ENCODE results near the gene MS4A8. TPM values are rescaled to one million over a fixed set of nuclear protein-coding genes. Genes with fewer than 3 reads are reported as not detected.
"Not testable (repeated sequence)": the region's sequence is repeated elsewhere in the genome, so short reads cannot be mapped to it uniquely, and the experiment has no call there.

MS4A8 gene, protein sequence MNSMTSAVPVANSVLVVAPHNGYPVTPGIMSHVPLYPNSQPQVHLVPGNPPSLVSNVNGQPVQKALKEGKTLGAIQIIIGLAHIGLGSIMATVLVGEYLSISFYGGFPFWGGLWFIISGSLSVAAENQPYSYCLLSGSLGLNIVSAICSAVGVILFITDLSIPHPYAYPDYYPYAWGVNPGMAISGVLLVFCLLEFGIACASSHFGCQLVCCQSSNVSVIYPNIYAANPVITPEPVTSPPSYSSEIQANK
- total RNA-seq = 10 to 100 TPM; 11.5 to 36.2 (median 18.4) TPM
- long read RNA-seq, donor 1, transcript MS4A8-201 (7 exons, 1,353 nt) = major isoform, 8 of 8 reads
- long read RNA-seq, donor 1, partial matches to known transcripts = 0 of 8 reads
- long read RNA-seq, donor 1, other reads (novel, unspliced or antisense) = 0 of 8 reads
- long read RNA-seq, donor 2, transcript MS4A8-201 (7 exons, 1,353 nt) = major isoform, 6 of 9 reads
- long read RNA-seq, donor 2, partial matches to known transcripts = 1 of 9 reads
- long read RNA-seq, donor 2, other reads (novel, unspliced or antisense) = 2 of 9 reads

DNA sequence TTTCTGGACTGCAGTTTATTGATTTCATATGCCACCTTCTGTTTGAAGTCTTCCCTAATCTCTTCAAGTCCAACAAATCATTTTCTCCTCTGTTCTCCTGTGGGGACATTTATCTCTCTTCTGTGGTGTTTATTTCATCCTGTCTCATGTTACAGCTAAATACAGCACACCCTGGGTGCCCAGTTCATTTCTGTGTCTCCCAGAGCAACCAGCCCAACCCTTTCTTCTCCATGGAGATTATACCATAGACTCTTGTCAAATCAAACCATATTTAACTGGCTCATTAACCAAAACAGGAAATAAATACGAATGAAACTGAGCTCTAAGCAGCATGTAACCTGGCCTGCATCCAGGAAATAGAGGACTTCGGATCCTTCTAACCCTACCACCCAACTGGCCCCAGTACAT is at the start of gene MS4A8:
MS4A8 (plus strand) TSS at position 329 of the 408 bp plus-strand sequence. CDS start 1,249 bp downstream, outside the sequence.
- DNase-seq (peak in 1 of 3 donors; percentile 81), ATAC-seq (peak; percentile 91)
- Histone ChIP-seq H3K4me1 (ENCODE audit: low read depth) (peaks cover 21% of the 10 kb centered on the region), H3K9me3 (no peaks in the 10 kb centered on the region), H3K36me3 (ENCODE audit: low read depth) (no peaks in the 10 kb centered on the region), H3K4me3 (no peak within 1 kb of the TSS)
- intact Hi-C loops (cut with DNase I, micrococcal nuclease) = no loop called here
- TF ChIP-seq, protein P1, sequence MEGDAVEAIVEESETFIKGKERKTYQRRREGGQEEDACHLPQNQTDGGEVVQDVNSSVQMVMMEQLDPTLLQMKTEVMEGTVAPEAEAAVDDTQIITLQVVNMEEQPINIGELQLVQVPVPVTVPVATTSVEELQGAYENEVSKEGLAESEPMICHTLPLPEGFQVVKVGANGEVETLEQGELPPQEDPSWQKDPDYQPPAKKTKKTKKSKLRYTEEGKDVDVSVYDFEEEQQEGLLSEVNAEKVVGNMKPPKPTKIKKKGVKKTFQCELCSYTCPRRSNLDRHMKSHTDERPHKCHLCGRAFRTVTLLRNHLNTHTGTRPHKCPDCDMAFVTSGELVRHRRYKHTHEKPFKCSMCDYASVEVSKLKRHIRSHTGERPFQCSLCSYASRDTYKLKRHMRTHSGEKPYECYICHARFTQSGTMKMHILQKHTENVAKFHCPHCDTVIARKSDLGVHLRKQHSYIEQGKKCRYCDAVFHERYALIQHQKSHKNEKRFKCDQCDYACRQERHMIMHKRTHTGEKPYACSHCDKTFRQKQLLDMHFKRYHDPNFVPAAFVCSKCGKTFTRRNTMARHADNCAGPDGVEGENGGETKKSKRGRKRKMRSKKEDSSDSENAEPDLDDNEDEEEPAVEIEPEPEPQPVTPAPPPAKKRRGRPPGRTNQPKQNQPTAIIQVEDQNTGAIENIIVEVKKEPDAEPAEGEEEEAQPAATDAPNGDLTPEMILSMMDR (IDR thresholded peaks at IDR 0.05) = no peak

DNA sequence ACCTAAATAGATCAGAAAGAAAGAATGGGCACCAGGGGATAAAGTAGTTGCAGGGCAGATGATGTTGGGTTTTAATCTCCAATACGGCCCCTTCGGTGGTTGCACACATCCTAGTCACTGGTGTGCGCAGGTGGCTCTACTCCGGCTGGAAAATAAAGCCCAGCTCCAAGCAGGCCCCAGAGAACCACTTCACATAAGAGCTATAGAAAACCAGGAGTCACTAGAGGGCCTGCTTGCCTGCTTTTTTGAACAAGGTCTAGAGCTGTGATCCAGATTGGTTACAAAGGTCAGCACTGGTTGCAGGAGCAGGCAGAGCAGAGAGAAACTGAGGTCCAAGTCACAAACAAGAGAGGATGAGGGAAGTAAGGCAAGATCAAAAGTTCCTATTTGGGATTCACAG is 41.5 kb upstream of the MS4A8 start:
- H3K36me3 ChIP-seq (ENCODE audit: low read depth) = no peaks in the 10 kb centered on the region
- DNase-seq (peak in 1 of 3 donors; percentile 65), ATAC-seq (peak; percentile 74)
- H3K4me3 ChIP-seq = no peak overlapping the region
- no peaks in the 10 kb centered on the region for H3K9me3 ChIP-seq
- H3K4me1 ChIP-seq (ENCODE audit: low read depth) = no peaks in the 10 kb centered on the region
- intact Hi-C loops (cut with DNase I, micrococcal nuclease) = no loop called here
- TF ChIP-seq, protein P1 (IDR thresholded peaks at IDR 0.05) = no peak

DNA sequence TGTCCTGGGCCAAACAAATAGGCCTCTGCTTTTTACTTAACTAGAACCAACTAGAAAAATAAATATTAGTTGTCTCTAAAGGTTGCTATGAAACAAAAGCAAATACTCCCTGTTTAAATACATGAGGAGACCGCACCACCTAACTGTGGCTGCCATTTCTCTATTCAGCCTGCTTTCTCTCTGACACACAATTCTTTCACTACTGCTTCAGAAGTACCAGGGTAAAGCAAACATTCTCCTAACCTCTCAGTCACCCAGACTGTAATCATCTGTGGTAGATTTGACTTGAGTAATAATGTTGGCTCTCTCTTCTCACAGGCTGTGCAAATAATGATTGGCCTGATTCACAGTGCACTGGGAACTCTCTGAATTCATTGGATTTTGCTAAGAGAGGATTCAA is 41.0 kb upstream of the MS4A8 start:
- intact Hi-C loops (cut with DNase I, micrococcal nuclease) = no loop called here
- H3K36me3 ChIP-seq (ENCODE audit: low read depth) = no peaks in the 10 kb centered on the region
- ATAC-seq (peak; percentile 57), DNase-seq (no peak)
- H3K4me1 ChIP-seq (ENCODE audit: low read depth) = no peaks in the 10 kb centered on the region
- H3K9me3 ChIP-seq = no peaks in the 10 kb centered on the region
- TF ChIP-seq, protein P1 (IDR thresholded peaks at IDR 0.05) = no peak
- H3K4me3 ChIP-seq = no peak overlapping the region

DNA sequence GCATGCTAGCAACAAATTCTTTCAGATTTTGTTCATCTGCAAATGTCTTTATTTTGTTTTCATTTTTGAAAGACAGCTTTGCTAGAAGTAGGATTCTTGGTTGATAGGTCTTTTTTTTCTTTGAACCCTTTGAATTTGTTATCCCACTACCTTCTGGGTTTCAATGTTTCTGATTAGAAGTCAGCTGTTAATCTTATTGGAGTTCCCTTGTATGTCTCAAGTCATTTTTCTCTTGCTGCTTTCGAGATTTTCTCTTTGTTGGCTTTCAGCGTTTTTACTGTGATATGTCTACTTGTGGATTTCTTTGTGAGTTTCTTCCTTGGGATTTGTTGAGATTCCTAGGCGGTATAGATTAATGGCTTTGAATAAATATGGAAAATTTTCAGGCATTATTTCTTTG is 27.2 kb upstream of the MS4A8 start:
- peaks cover 19% of the 10 kb centered on the region for H3K9me3 ChIP-seq
- TF ChIP-seq, protein P1 (IDR thresholded peaks at IDR 0.05) = no peak
- DNase-seq (no peak), ATAC-seq (no peak)
- no peaks in the 10 kb centered on the region for H3K4me1 ChIP-seq (ENCODE audit: low read depth)
- no peaks in the 10 kb centered on the region for H3K36me3 ChIP-seq (ENCODE audit: low read depth)
- intact Hi-C loops (cut with DNase I, micrococcal nuclease) = no loop called here
- no peak overlapping the region for H3K4me3 ChIP-seq

DNA sequence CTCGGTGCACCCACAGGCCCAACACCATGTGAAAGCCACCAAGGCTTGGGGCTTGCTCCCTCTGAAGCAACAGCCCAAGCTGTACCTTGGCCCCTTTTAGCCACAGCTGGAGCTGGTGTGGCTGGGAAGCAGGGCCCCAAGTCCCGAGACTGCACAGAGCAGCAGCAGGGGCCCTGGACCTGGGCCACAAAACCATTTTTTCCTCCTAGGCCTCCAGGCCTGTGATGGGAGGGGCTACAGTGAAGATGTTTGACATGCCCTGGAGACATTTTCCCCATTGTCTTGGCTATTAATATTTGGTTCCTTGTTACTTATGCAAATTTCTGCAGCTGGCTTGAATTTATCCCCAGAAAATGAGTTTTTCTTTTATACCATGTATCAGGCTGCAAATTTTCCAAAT is 21.2 kb upstream of the MS4A8 start:
- DNase-seq; H3K36me3 ChIP-seq (ENCODE audit: low read depth); H3K4me1 ChIP-seq (ENCODE audit: low read depth); ATAC-seq; H3K4me3 ChIP-seq; intact Hi-C loops (cut with DNase I, micrococcal nuclease): not testable (repeated sequence)
- H3K9me3 ChIP-seq = peaks cover 19% of the 10 kb centered on the region

DNA sequence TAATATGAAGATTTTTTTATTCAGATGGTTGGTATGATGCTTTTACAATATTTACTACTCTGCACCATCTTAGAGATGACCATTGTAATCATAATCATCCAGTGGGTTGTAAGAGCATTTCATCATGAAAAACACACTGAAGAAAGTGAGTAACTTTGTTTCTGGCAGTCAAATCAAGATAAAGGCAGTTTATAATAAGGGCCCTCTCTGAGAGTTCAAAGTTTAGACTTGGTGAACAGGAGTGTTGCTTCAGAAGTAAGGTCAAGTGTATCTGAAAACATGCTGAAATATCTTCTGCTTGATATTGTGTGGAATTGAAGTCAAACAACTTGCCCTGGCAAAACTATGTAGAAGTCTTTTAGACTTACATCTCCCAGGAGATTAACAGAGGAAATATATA is 19.5 kb upstream of the MS4A8 start:
- DNase-seq (no peak), ATAC-seq (no peak)
- Histone ChIP-seq H3K4me3 (no peak overlapping the region), H3K36me3 (ENCODE audit: low read depth) (no peaks in the 10 kb centered on the region), H3K9me3 (peaks cover 15% of the 10 kb centered on the region), H3K4me1 (ENCODE audit: low read depth) (no peaks in the 10 kb centered on the region)
- TF ChIP-seq, protein P1 (IDR thresholded peaks at IDR 0.05) = no peak
- intact Hi-C loops (cut with DNase I, micrococcal nuclease) = no loop called here

Measured in mucosa of descending colon (tissue), 3 donors.